B cell (primary cell): Measurements from ENCODE around the gene MEN1. TPM values are rescaled to one million over a fixed set of nuclear protein-coding genes. Genes with fewer than 3 reads are reported as not detected.

Experiments
- ATAC-seq: fragments of 200-7000 bp; cut with Tn5 transposase; one replicate; pipeline ENCODE4 v1.10.0; 2021; ENCODE audit warnings: low read depth, mild to moderate bottlenecking, moderate number of reproducible peaks, moderate library complexity
- CTCF ChIA-PET: fragments of 350-600 bp; sonication (Branson Sonifier 250); formaldehyde crosslinking; loops from one replicate; lab custom pipeline; 2021; ENCODE audit warnings: antibody characterized with exemption, inconsistent platforms; lab: Charles Lee
- POLR2A ChIA-PET: fragments of 350-600 bp; sonication (Branson Sonifier 250); formaldehyde crosslinking; loops from one replicate; lab custom pipeline; 2021; ENCODE audit warnings: antibody characterized with exemption; lab: Charles Lee
- DNase-seq: peaks from one replicate; pipeline ENCODE4 v3.0.0; 2013
- H2AFZ ChIP-seq: 2 replicates; pipeline ENCODE4 v1.6.1; 2012; ENCODE audit warnings: mild to moderate bottlenecking, low read depth, low read length; ENCODE audit not compliant: insufficient read depth, poor library complexity, severe bottlenecking
- H3K27ac ChIP-seq, 2 donors: 1 replicate in 1 of 2; 2 replicates in 1 of 2; pipeline ENCODE4 v1.5.1; 2012 to 2013; ENCODE audit warnings: low read length in 2 of 2, mild to moderate bottlenecking in 2 of 2, moderate library complexity in 1 of 2
- H3K27me3 ChIP-seq, 4 experiments: fragments of 200-600 bp in 1 of 4; sonication (generic) in 1 of 4; replicated peaks in 1 of 4; 1 replicate in 2 of 4; 2 replicates in 2 of 4; pipeline versions ENCODE4 v1.6.1 to v1.7.0; 2013 to 2016; ENCODE audit warnings: low read length in 3 of 4, mild to moderate bottlenecking in 2 of 4, mixed read lengths in 1 of 4, moderate library complexity in 1 of 4; ENCODE audit not compliant: insufficient read depth in 4 of 4, control insufficient read depth in 3 of 4; ENCODE audit errors: control extremely low read depth in 1 of 4
- H3K36me3 ChIP-seq, 2 experiments: replicated peaks in 1 of 2; 1 replicate in 1 of 2; 2 replicates in 1 of 2; pipeline versions ENCODE4 v1.6.1 to v1.7.1; 2013; ENCODE audit warnings: low read length in 1 of 2; ENCODE audit not compliant: insufficient read depth in 2 of 2, control insufficient read depth in 1 of 2; ENCODE audit errors: control extremely low read depth in 1 of 2, extremely low read depth in 1 of 2
- H3K4me1 ChIP-seq, 2 donors: fragments of 200-600 bp in 1 of 2; sonication (generic) in 1 of 2; 1 replicate in 1 of 2; 2 replicates in 1 of 2; pipeline versions ENCODE4 v1.5.1 to v1.6.1; 2013 to 2017; ENCODE audit warnings: low read length in 2 of 2; ENCODE audit not compliant: control insufficient read depth in 2 of 2, insufficient read depth in 2 of 2
- H3K4me2 ChIP-seq: replicated peaks from 2 replicates; pipeline ENCODE3; 2012; ENCODE audit warnings: mild to moderate bottlenecking, low read depth, low read length; ENCODE audit not compliant: poor library complexity, severe bottlenecking
- H3K4me3 ChIP-seq, 5 experiments: fragments of 200-600 bp in 1 of 5; sonication (generic) in 1 of 5; 1 replicate in 3 of 5; 2 replicates in 2 of 5; pipeline versions ENCODE4 v1.5.1 to v1.7.0; 2011 to 2016; ENCODE audit warnings: low read length in 4 of 5, mild to moderate bottlenecking in 4 of 5, low read depth in 2 of 5, control low read depth in 1 of 5, moderate library complexity in 1 of 5; ENCODE audit not compliant: insufficient read depth in 1 of 5; ENCODE audit errors: control extremely low read depth in 1 of 5, extremely low read depth in 1 of 5
- H3K79me2 ChIP-seq: fragments of 200-600 bp; sonication (generic); one replicate; pipeline ENCODE4 v1.6.0; 2016; ENCODE audit warnings: low read length; ENCODE audit not compliant: control insufficient read depth, insufficient read depth
- H3K9ac ChIP-seq: fragments of 200-600 bp; sonication (generic); 2 replicates; pipeline ENCODE4 v1.6.1; 2017; ENCODE audit warnings: mild to moderate bottlenecking, low read length, moderate library complexity
- H3K9me3 ChIP-seq, 3 donors: one replicate each; pipeline versions ENCODE4 v1.6.1 to v1.7.1; 2013; ENCODE audit warnings: low read length in 2 of 3; ENCODE audit not compliant: control insufficient read depth in 2 of 3, insufficient read depth in 1 of 3; ENCODE audit errors: control extremely low read depth in 1 of 3
- H4K20me1 ChIP-seq: 2 replicates; pipeline ENCODE4 v1.6.0; 2012; ENCODE audit warnings: mild to moderate bottlenecking, low read length; ENCODE audit not compliant: insufficient read depth, control insufficient read depth, poor library complexity, severe bottlenecking
- H3K27ac Mint-ChIP-seq: one replicate; pipeline ENCODE4 v1.8.0; 2021; ENCODE audit warnings: mixed read lengths
- H3K27me3 Mint-ChIP-seq: one replicate; pipeline ENCODE4 v1.8.0; 2021; ENCODE audit warnings: mixed read lengths
- H3K4me1 Mint-ChIP-seq: one replicate; pipeline ENCODE4 v1.8.0; 2021; ENCODE audit warnings: mixed read lengths
- H3K4me3 Mint-ChIP-seq: one replicate; pipeline ENCODE4 v1.8.0; 2021; ENCODE audit warnings: mixed read lengths
- H3K9me3 Mint-ChIP-seq: one replicate; pipeline ENCODE4 v1.8.0; 2022; ENCODE audit warnings: mixed read lengths; ENCODE audit not compliant: insufficient read depth
- CTCF ChIP-seq: fragments of 200-600 bp; IDR thresholded peaks from one replicate; pipeline ENCODE4 v1.8.0; 2022; ENCODE audit warnings: antibody characterized with exemption, mild to moderate bottlenecking
- EZH2 ChIP-seq: IDR thresholded peaks from 2 replicates; pipeline ENCODE4 v1.6.1; 2012; ENCODE audit warnings: borderline replicate concordance, low read depth, mild to moderate bottlenecking, moderate library complexity, low read length; ENCODE audit not compliant: insufficient read depth, poor library complexity, severe bottlenecking
- WGBS: methylation state at CpG from one replicate; pipeline ENCODE4 v1.1.5; 2013; ENCODE audit warnings: missing lambda C conversion rate; ENCODE audit not compliant: insufficient coverage; 5-methylcytosine and 5-hydroxymethylcytosine counted together
- intact Hi-C: fragments of 100-400 bp; cut with micrococcal nuclease; formaldehyde crosslinking; loops from one replicate; pipeline ENCODE4 v1.10.0; 2022
- polyA plus RNA-seq: library from polyadenylated mRNA; depleted of rRNA; stranded (reverse); fragments of >200 nt; gene quantifications from 2 replicates; pipeline ENCODE4 v1.2.3, GENCODE V29; 2012
- total RNA-seq, 2 donors: library from RNA; stranded (reverse); fragments of 120-200 nt in 1 of 2; gene quantifications; 1 replicate in 1 of 2; 2 replicates in 1 of 2; pipeline versions ENCODE4 v1.2.3 to v1.2.4, GENCODE V29; 2013 to 2022

Gene MEN1
- total and polyA plus RNA-seq, 2 donors (not counting 1 experiment from before 2014, with no cell fraction given): 48.2 to 68.5 TPM

GRCh38 chr11:64776875-64777274 is 33.5 kb downstream of the MEN1 start:
- ChIA-PET POLR2A (interaction anchor here (1.3 to 6.9 kb wide), 4 partner anchors 9 to 33 kb away, joined by 4 to 149 read pairs (median 30); partner anchors contain the start of genes MAP4K2 and RASGRP2), CTCF (interaction anchor here (0.9 to 5.9 kb wide), 9 partner anchors 8 to 93 kb away, joined by 3 to 74 read pairs (median 5); partner anchors contain the start of genes MEN1 and RASGRP2)
- peak overlapping the region; percentile 39 to 64 for H3K27ac ChIP-seq
- H3K4me3 ChIP-seq: peak overlapping the region; percentile 65 to 92 (median 82)
- Mint-ChIP-seq H3K27me3 (no peaks in the 10 kb centered on the region), H3K9me3 (no peaks in the 10 kb centered on the region), H3K27ac (peak overlapping the region; percentile 91), H3K4me3 (peak overlapping the region; percentile 95), H3K4me1 (peaks cover 80% of the 10 kb centered on the region)
- 20% methylated on average over 2 of the region's 3 CpGs for WGBS
- H4K20me1 ChIP-seq: peaks cover 47% of the 10 kb centered on the region
- DNase-seq (no peak), ATAC-seq (no peak)
- peaks cover 56% of the 10 kb centered on the region for H3K79me2 ChIP-seq
- TF ChIP-seq EZH2: no peak
- TF ChIP-seq CTCF: no peak
- no peak overlapping the region for H2AFZ ChIP-seq
- intact Hi-C loops: loop anchor here (2.0 to 5.0 kb wide), 3 partner anchors 14 to 340 kb away; partner anchors contain the start of genes ARL2 and ZNHIT2
- peaks cover 63 to 71% of the 10 kb centered on the region in 2 donors for H3K4me1 ChIP-seq
- peak overlapping the region; percentile 83 for H3K9ac ChIP-seq
- no peaks in the 10 kb centered on the region for H3K27me3 ChIP-seq
- H3K9me3 ChIP-seq: no peaks in the 10 kb centered on the region
- H3K36me3 ChIP-seq: peaks cover 3 to 55% of the 10 kb centered on the region in 2 experiments
- peak overlapping the region; percentile 76 for H3K4me2 ChIP-seq

GRCh38 chr11:64776425-64776824 is 33.9 kb downstream of the MEN1 start:
- Histone ChIP-seq H3K9me3 (no peaks in the 10 kb centered on the region), H3K27me3 (no peaks in the 10 kb centered on the region), H3K36me3 (peaks cover 4 to 59% of the 10 kb centered on the region in 2 experiments), H3K4me3 (peak overlapping the region; percentile 65 to 92 (median 82)), H4K20me1 (peaks cover 52% of the 10 kb centered on the region), H3K4me2 (peak overlapping the region; percentile 76), H3K4me1 (peaks cover 66 to 71% of the 10 kb centered on the region in 2 donors), H3K79me2 (peaks cover 56% of the 10 kb centered on the region), H2AFZ (no peak overlapping the region), H3K27ac (peak overlapping the region; percentile 39 to 64), H3K9ac (peak overlapping the region; percentile 83)
- Mint-ChIP-seq H3K9me3 (no peaks in the 10 kb centered on the region), H3K27me3 (no peaks in the 10 kb centered on the region), H3K4me1 (peaks cover 83% of the 10 kb centered on the region), H3K4me3 (peak overlapping the region; percentile 95), H3K27ac (peak overlapping the region; percentile 91)
- CTCF ChIA-PET: interaction anchor here (0.9 to 5.9 kb wide), 10 partner anchors 8 to 93 kb away, joined by 3 to 74 read pairs (median 4); partner anchors contain the start of genes MEN1 and RASGRP2
- no peak for TF ChIP-seq CTCF
- no peak for TF ChIP-seq EZH2
- intact Hi-C loops: loop anchor here (2.0 to 5.0 kb wide), 3 partner anchors 14 to 341 kb away; partner anchors contain the start of genes ARL2 and ZNHIT2
- DNase-seq: no peak
- POLR2A ChIA-PET: interaction anchor here (0.7 to 6.9 kb wide), 4 partner anchors 9 to 33 kb away, joined by 4 to 149 read pairs (median 26); partner anchors contain the start of gene RASGRP2
- ATAC-seq: no peak
- WGBS: no CpG with 5 or more reads among the region's 6 CpGs
